ENCODE results near the gene DIP2C. TPM values are rescaled to one million over a fixed set of nuclear protein-coding genes. Genes with fewer than 3 reads are reported as not detected.
"Not testable (repeated sequence)": the region's sequence is repeated elsewhere in the genome, so short reads cannot be mapped to it uniquely, and the experiment has no call there.

DIP2C gene
- total RNA-seq, 1 experiment from 2014 or later, result 5.0 TPM

DNA sequence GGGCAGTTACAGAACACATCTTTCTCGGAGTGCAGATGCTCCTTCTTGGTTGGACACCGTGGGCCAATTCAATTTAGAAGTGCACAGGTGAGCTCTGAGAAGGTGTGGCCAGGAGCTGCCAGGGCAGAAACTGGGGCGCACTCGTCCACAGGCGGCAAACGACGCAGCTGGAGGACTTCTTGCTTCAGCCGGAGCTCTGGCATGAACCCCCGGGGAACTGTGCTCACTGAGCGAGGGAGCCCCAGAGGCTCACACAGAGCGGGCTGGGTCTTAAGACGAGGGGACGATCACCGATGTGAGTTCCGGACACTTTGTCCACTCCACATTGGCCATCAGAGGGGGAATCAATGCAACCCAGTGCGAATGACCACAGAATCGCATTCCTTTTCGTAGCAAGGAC lies 413.8 kb downstream of the DIP2C start:
- no peaks in the 10 kb centered on the region for H3K27me3 ChIP-seq

DNA sequence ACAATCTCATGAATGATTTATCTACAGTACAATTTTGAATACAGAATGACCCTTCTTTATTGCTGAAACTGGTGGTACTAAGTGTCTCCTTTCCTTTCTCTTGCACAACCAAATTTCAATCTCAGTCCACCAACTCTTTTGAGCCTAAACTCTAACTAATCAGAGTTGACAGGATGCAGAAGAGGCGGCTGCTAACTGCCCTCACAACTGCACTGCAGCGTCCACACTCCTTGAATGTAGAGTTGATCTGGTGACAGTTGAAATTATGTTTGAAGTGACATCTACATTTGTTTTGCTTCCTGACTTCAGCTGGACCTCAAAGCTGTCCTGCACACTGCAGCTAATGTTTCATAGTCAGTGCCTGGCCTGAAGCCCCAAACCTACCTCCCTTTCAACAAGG lies 414.6 kb downstream of the DIP2C start:
- H3K27ac ChIP-seq, result no peak overlapping the region
- no peaks in the 10 kb centered on the region for H3K4me1 ChIP-seq
- no peak overlapping the region for H3K4me3 ChIP-seq
- no peak for DNase-seq
- no peaks in the 10 kb centered on the region for H3K9me3 ChIP-seq (replicated peaks)
- H3K36me3 ChIP-seq, result no peaks in the 10 kb centered on the region
- H3K27me3 ChIP-seq, result no peaks in the 10 kb centered on the region

More for the DNA sequence above, 413.8 kb downstream of the DIP2C start:
- Histone ChIP-seq H3K4me3 (no peak overlapping the region), H3K9me3 (replicated peaks) (no peaks in the 10 kb centered on the region), H3K36me3 (no peaks in the 10 kb centered on the region), H3K27ac (no peak overlapping the region), H3K4me1 (no peaks in the 10 kb centered on the region)
- DNase-seq, result no peak

DNA sequence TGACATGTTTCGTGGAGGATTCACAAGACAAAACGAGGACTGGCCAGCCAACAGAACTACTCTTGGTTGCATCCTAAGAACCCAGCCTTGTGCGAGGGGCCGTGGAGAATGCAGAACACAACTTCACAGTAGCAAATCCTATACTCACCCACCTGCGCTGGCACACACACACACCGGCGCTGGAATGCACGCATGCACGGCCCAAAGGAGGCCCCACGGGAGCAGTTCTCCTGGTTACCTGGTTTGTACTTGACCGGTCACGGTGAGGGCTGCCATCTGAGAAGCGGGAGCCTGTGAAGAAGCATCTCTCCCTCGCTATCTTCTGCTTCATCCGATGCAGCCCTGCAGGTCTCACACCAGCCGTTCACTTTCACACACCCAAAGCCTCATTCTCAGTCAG lies 416.4 kb downstream of the DIP2C start:
- DNase-seq, result no peak
- no peaks in the 10 kb centered on the region for H3K4me1 ChIP-seq
- no peak overlapping the region for H3K27ac ChIP-seq
- H3K9me3 ChIP-seq (replicated peaks), result no peaks in the 10 kb centered on the region
- H3K36me3 ChIP-seq, result no peaks in the 10 kb centered on the region
- no peaks in the 10 kb centered on the region for H3K27me3 ChIP-seq
- no peak overlapping the region for H3K4me3 ChIP-seq

- Histone ChIP-seq H3K9me3 (replicated peaks) (no peaks in the 10 kb centered on the region), H3K36me3 (no peaks in the 10 kb centered on the region), H3K4me1 (no peaks in the 10 kb centered on the region), H3K27ac (no peak overlapping the region), H3K4me3 (no peak overlapping the region), H3K27me3 (no peaks in the 10 kb centered on the region)
- no peak for DNase-seq
Observed at GRCh38 chr10:271722-272121, 417.7 kb downstream of the DIP2C start.

DNA sequence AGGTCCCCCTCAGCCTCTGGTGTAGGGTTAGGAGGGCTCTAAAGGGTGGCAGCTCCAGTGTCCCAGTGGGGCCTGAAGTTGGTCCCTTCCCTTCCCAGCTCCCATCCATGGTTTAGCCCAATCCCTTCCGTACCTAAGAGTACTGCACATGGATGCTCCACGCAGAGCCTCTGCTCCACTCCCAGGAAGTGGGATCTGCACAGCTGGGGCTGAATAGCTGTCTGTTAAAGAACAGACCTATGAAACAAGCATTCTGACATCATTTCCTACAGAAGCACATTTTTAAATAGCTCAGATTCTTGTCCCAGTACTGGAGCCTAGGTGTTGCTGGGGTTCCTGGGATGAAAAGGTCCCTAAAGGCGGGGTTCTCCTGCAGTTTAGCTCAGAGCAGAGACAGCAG lies 418.3 kb downstream of the DIP2C start:
- Histone ChIP-seq H3K27me3 (no peaks in the 10 kb centered on the region), H3K4me3 (no peak overlapping the region), H3K36me3 (no peaks in the 10 kb centered on the region), H3K27ac (no peak overlapping the region), H3K4me1 (no peaks in the 10 kb centered on the region), H3K9me3 (replicated peaks) (no peaks in the 10 kb centered on the region)
- DNase-seq, result peak in 1 of 2 experiments; percentile 4

DNA sequence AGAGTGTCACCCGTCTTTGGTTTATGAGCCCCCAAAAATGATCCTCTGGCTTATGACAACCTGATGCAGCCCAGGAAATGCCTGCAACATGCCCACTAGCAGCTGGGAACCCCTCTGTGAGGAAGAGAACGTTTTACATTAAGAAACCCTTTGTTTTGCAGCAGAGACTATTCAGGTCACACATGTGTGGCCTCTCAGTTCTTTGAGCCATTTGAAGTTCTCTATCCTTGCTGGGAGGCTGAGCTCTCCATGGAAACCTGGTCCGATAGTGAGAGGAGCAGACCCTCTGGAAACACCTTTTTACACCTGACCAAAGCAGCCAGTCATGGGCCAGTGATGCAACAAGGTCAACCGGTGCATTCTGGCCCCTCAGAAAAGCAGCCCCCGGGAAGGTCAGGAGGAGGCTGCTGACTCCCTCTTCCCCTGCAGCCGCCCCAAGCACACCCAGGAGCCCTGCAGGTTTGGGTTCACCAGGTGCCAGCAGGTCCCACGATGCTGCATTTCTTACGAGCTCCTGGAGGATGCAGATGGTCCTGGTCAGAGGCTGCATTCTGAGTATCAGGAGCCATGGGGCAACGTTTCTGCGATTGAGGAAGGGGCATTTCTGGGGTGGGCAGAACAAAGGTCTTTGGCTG lies 419.9 kb downstream of the DIP2C start:
- DNase-seq, result no peak
- Histone ChIP-seq H3K27me3 (no peaks in the 10 kb centered on the region), H3K9me3 (replicated peaks) (no peaks in the 10 kb centered on the region), H3K36me3 (no peaks in the 10 kb centered on the region), H3K4me3 (no peak overlapping the region), H3K27ac (no peak overlapping the region), H3K4me1 (no peaks in the 10 kb centered on the region)

GRCh38 chr10:267705-268104 lies 421.8 kb downstream of the DIP2C start:
- Histone ChIP-seq H3K36me3 (no peaks in the 10 kb centered on the region), H3K9me3 (replicated peaks) (no peaks in the 10 kb centered on the region), H3K27me3 (no peaks in the 10 kb centered on the region), H3K27ac (no peak overlapping the region), H3K4me3 (no peak overlapping the region), H3K4me1 (no peaks in the 10 kb centered on the region)
- DNase-seq, result no peak

DNA sequence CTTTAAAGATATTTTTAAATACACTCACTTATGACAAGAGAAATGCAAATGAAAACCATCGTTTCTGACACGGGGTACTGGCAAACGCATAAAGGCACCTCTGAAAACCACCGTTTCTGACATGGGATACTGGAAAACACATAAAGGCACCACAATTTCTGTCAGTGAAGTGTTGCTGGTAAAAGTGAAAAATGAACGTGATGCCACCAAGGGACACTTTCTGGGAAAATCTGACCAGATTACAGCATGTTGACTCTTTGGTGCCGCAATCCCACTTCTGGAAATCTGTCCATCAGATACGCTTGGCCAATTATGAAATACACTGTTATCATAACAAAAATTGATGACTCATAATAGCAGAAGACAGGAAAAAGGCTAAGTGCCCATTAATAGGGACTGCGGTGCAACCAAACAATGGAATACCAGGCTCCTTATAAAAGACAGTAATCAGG lies 422.5 kb downstream of the DIP2C start:
- Histone ChIP-seq H3K27me3 (no peaks in the 10 kb centered on the region), H3K4me3 (no peak overlapping the region), H3K9me3 (replicated peaks) (no peaks in the 10 kb centered on the region), H3K36me3 (no peaks in the 10 kb centered on the region), H3K4me1 (no peaks in the 10 kb centered on the region), H3K27ac (no peak overlapping the region)
- DNase-seq, result no peak

DNA sequence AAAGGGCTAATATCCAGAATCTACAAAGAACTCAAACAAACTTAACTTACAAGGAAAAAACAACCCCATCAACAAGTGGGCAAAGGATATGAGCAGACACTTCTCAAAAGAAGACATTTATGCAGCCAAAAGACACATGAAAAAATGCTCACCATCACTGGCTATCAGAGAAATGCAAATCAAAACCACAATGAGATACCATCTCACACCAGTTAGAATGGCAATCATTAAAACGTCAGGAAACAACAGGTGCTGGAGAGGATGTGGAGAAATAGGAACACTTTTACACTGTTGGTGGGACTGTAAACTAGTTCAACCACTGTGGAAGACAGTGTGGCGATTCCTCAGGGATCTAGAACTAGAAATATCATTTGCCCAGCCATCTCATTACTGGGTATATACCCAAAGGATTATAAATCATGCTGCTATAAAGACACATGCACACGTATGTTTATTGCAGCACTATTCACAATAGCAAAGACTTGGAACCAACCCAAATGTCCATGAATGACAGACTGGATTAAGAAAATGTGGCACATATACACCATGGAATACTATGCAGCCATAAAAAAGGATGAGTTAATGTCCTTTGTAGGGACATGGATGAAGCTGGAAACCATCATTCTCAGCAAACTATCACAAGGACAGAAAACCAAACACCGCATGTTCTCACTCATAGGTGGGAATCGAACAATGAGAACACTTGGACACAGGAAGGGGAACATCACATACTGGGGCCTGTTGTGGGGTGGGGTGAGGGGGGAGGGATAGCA lies 423.5 kb downstream of the DIP2C start:
- H3K27me3 ChIP-seq; H3K9me3 ChIP-seq (replicated peaks); H3K27ac ChIP-seq; H3K4me3 ChIP-seq; DNase-seq; H3K4me1 ChIP-seq; H3K36me3 ChIP-seq: not testable (repeated sequence)

GRCh38 chr10:265074-265440 lies 424.4 kb downstream of the DIP2C start:
- not testable (repeated sequence) for H3K4me3 ChIP-seq; DNase-seq; H3K27me3 ChIP-seq; H3K4me1 ChIP-seq; H3K36me3 ChIP-seq; H3K9me3 ChIP-seq (replicated peaks); H3K27ac ChIP-seq

DNA sequence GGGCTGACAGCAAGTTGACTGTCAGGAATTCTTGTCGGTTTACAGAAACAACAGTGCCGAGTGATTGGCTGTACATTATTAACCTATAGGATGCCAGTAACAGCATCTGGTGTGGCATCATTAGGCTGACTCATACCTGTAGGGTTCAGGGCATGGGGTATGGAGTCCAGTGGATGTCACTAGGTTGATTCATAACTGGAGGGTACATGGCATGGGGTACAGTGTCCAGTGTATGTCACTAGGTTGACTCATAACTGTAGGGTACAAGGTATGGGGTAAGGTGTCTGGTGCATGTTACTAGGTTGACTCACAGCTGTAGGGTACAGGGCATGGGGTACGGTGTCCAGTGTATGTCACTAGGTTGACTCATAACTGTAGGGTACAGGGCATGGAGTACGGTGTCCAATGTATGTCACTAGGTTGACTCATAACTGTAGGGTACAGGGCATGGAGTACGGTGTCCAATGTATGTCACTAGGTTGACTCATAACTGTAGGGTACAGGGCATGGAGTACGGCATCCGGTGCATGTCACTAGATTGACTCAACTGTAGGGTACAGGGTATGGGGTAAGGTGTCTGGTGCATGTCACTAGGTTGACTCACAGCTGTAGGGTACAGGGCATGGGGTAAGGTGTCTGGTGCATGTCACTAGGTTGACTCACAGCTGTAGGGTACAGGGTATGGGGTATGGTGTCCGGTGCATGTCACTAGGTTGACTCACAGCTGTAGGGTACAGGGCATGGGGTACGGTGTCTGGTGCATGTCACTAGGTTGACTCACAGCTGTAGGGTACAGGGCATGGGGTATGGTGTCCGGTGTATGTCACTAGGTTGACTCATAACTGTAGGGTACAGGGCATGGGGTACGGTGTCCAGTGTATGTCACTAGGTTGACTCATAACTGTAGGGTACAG lies 425.1 kb downstream of the DIP2C start:
- H3K27me3 ChIP-seq; H3K27ac ChIP-seq; H3K36me3 ChIP-seq; H3K4me3 ChIP-seq; H3K9me3 ChIP-seq (replicated peaks); DNase-seq; H3K4me1 ChIP-seq: not testable (repeated sequence)

DNA sequence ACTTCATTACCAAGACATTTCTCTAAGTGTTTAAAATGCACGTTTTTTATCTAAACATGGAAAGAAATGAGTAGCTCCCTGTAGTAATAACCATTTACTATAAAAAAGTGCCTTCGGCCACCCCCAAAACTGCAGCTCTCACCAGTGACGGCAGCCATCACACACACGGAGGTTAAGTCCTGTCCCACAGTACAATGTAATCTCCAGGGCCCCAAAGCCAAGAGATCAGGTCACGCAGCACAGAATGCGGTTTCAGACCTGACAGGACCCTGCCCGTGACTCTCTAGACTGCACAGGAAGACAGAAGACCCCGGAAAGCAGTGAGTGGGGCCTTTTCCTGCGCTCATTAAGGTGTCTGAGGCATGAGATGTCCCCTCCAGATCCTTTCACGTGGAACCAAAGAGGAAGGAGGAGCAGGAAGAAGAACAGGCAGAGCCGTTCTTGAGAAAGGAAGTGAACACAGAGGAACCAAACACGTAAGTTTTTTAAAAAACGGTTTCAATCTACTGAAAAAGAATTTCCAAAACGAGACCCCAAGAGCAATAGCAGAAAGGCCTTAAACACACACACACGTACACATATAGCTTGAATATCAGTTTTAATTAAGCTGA lies 428.5 kb downstream of the DIP2C start:
- DNase-seq, result no peak
- H3K9me3 ChIP-seq (replicated peaks), result no peaks in the 10 kb centered on the region
- H3K36me3 ChIP-seq, result no peaks in the 10 kb centered on the region
- no peaks in the 10 kb centered on the region for H3K27me3 ChIP-seq
- no peak overlapping the region for H3K27ac ChIP-seq
- H3K4me3 ChIP-seq, result no peak overlapping the region
- no peaks in the 10 kb centered on the region for H3K4me1 ChIP-seq

DNA sequence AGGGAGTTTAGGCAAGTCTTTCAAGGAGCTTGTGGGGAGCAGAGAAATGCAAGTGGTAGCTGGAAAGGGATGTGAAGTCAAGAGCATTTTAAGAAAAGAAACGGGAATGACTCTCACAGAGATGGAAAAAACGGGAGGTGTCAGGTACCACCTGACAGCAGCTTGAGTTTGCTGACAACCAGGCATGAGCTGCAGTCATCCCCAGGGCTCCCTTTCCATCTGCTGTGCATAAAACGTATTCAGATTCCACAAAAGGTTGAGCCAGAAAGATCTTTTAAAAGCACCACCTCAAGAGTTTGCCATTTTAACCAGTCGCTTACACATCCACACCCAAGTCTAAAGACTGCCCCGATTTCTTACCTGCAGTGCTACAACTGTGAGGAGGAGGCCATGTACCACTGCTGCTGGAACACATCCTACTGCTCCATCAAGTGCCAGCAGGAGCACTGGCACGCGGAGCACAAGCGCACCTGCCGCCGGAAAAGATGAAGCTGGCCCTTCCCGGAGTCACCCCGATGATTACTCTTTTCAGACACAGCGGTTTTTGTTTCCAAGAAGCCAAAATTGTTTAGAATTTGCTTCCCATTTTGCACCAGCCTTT lies 437.4 kb downstream of the DIP2C start:
- no peaks in the 10 kb centered on the region for H3K4me1 ChIP-seq
- DNase-seq, result no peak
- H3K36me3 ChIP-seq, result peaks cover 8% of the 10 kb centered on the region
- H3K4me3 ChIP-seq, result no peak overlapping the region
- no peak overlapping the region for H3K27ac ChIP-seq
- no peaks in the 10 kb centered on the region for H3K27me3 ChIP-seq
- no peaks in the 10 kb centered on the region for H3K9me3 ChIP-seq (replicated peaks)

- no peaks in the 10 kb centered on the region for H3K9me3 ChIP-seq (replicated peaks)
- H3K4me3 ChIP-seq, result no peak overlapping the region
- no peaks in the 10 kb centered on the region for H3K27me3 ChIP-seq
- peaks cover 8% of the 10 kb centered on the region for H3K36me3 ChIP-seq
- no peak overlapping the region for H3K27ac ChIP-seq
- H3K4me1 ChIP-seq, result no peaks in the 10 kb centered on the region
- DNase-seq, result no peak
Observed at GRCh38 chr10:248307-248706, 441.2 kb downstream of the DIP2C start.

Data from SJCRH30 (cell line).